CD4-positive, alpha-beta T cell treated with Interleukin-4 for 4 hours (primary cell): ENCODE data around the gene PEX14.
"Not testable (repeated sequence)": the region's sequence is repeated elsewhere in the genome, so short reads cannot be mapped to it uniquely, and the experiment has no call there.

Experiments
- DNase-seq: peaks from one replicate; pipeline ENCODE4 v3.0.0-alpha.2; 2020

PEX14 gene

GRCh38 chr1:10450836-10451235 is 23.9 kb upstream of the PEX14 start:
- no peak for DNase-seq

GRCh38 chr1:10451287-10451686 is 23.5 kb upstream of the PEX14 start:
- no peak for DNase-seq

GRCh38 chr1:10456048-10456447 is 18.7 kb upstream of the PEX14 start:
- DNase-seq = no peak

GRCh38 chr1:10456661-10457060 is 18.1 kb upstream of the PEX14 start:
- no peak for DNase-seq

- not testable (repeated sequence) for DNase-seq
These were observed 17.3 kb upstream of the PEX14 start for GRCh38 chr1:10457462-10457861.

- DNase-seq = no peak
These were observed 16.9 kb upstream of the PEX14 start for GRCh38 chr1:10457875-10458274.

- no peak for DNase-seq
These were observed 15.6 kb upstream of the PEX14 start for GRCh38 chr1:10459184-10459583.

- DNase-seq = no peak
These were observed 7.7 kb upstream of the PEX14 start for GRCh38 chr1:10467078-10467477.

GRCh38 chr1:10470043-10470442 is 4.7 kb upstream of the PEX14 start:
- no peak for DNase-seq

- DNase-seq = no peak
These were observed 3.1 kb upstream of the PEX14 start for GRCh38 chr1:10471411-10472219.

- peak; percentile 92 for DNase-seq
These were observed 2.3 kb upstream of the PEX14 start, which contains the start of gene DFFA for GRCh38 chr1:10472220-10473144. DFFA (minus strand) TSS chr1:10472529; CDS start chr1:10472458, 71 bp downstream.

GRCh38 chr1:10473145-10473765 is 1.5 kb upstream of the PEX14 start:
- no peak for DNase-seq

- DNase-seq = not testable (repeated sequence)
These were observed 489 bp upstream of the PEX14 start for GRCh38 chr1:10474309-10474612.

- DNase-seq = no peak
These were observed 760 bp downstream of the PEX14 start for GRCh38 chr1:10475510-10475909.

GRCh38 chr1:10479296-10479695 is 4.5 kb downstream of the PEX14 start:
- DNase-seq = no peak

GRCh38 chr1:10480614-10481013 is 5.9 kb downstream of the PEX14 start:
- DNase-seq = no peak

GRCh38 chr1:10484521-10484920 is 9.8 kb downstream of the PEX14 start:
- no peak for DNase-seq

GRCh38 chr1:10489291-10490055 is 14.7 kb downstream of the PEX14 start:
- no peak for DNase-seq

- no peak for DNase-seq
These were observed 15.7 kb downstream of the PEX14 start for GRCh38 chr1:10490286-10490970.

- no peak for DNase-seq
These were observed 19.6 kb downstream of the PEX14 start for GRCh38 chr1:10494418-10494753.

- peak; percentile 82 for DNase-seq
These were observed 20.2 kb downstream of the PEX14 start for GRCh38 chr1:10494754-10495474.

GRCh38 chr1:10495475-10495817 is 20.7 kb downstream of the PEX14 start:
- no peak for DNase-seq
